Thoracic aorta (tissue), 2 donors: ENCODE data around the gene KCNA1. TPM values are rescaled to one million over a fixed set of nuclear protein-coding genes. Genes with fewer than 3 reads are reported as not detected.

Experiments
- ATAC-seq: fragments of 150-250 bp; one replicate; pipeline ENCODE4 v1.8.0; 2017; ENCODE audit warnings: low read depth; ENCODE audit not compliant: insufficient number of reproducible peaks, low FRiP score
- DNase-seq: peaks from one replicate; pipeline ENCODE4 v3.0.0-alpha.2; 2020; ENCODE audit warnings: low spot score
- H3K27ac ChIP-seq, 2 donors: fragments of 200-600 bp; sonication (generic); 1 replicate in 1 of 2; 2 replicates in 1 of 2; pipeline ENCODE4 v1.5.1; 2016; ENCODE audit warnings: mild to moderate bottlenecking in 2 of 2, moderate library complexity in 2 of 2
- H3K27me3 ChIP-seq: fragments of 200-600 bp; sonication (generic); replicated peaks from 2 replicates; pipeline ENCODE4 v1.6.0; 2016; ENCODE audit warnings: mild to moderate bottlenecking; ENCODE audit not compliant: insufficient read depth
- H3K36me3 ChIP-seq: fragments of 200-600 bp; sonication (generic); one replicate; pipeline ENCODE4 v1.5.1; 2016
- H3K4me1 ChIP-seq, 2 donors: fragments of 200-600 bp; sonication (generic); 1 replicate in 1 of 2; 2 replicates in 1 of 2; pipeline versions ENCODE4 v1.5.1 to v1.6.0; 2016; ENCODE audit warnings: low read depth in 2 of 2, mild to moderate bottlenecking in 1 of 2; ENCODE audit not compliant: control insufficient read depth in 1 of 2
- H3K4me3 ChIP-seq: fragments of 200-600 bp; sonication (generic); 2 replicates; pipeline ENCODE4 v1.5.1; 2016; ENCODE audit warnings: mild to moderate bottlenecking
- H3K9me3 ChIP-seq: fragments of 200-600 bp; sonication (generic); 2 replicates; pipeline ENCODE4 v1.5.1; 2016
- total RNA-seq, 2 donors: library from RNA; depleted of rRNA; stranded (reverse); fragments of >200 nt; gene quantifications; one replicate each; pipeline versions ENCODE4 v1.1.0 to v1.2.3, GENCODE V29; 2016
- TF ChIP-seq, protein P1 (sequence below): fragments of 200-600 bp; sonication (generic); IDR thresholded peaks from one replicate; pipeline ENCODE4 v1.5.1; 2019; ENCODE audit warnings: antibody characterized with exemption

Gene KCNA1
- total RNA-seq, 2 donors from 2014 or later, result 0.85 TPM; not detected in 1

DNA sequence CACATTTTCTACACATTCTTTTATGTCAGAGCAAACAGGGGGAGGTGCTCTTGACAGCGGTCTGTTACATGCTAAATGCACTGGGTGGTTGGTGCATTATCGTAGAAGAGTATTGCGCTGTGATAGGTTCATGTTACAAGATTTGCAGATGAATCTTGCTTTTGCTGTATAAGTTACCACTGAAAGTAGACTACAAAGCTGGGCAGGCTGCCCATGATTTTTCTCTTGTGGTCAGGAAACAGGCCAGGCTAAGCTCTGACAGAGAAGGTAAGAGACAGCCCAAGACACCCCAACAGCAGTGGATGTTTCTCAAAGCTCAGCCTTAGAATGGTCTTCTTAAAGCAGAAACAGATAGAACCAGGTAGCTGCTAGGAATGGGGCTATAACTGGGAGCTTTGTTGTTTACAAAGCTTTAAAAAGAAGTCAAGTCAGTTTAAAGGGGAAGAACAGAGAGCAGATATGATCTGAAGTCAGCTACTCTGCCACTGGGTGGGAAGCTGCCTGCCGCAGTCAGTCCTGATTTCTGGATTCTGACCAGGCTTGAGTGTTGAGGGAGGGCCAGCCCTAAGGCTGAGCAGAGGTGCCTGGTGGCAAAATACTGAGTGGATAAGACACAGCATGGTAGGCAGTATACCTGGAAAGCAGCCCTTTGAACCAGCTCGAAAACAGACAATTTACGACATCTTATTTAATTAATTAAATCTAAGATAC, 9.4 kb downstream of the KCNA1 start:
- Histone ChIP-seq H3K27me3 (no peaks in the 10 kb centered on the region), H3K4me3 (no peak overlapping the region), H3K36me3 (no peaks in the 10 kb centered on the region), H3K9me3 (no peaks in the 10 kb centered on the region), H3K27ac (no peak overlapping the region), H3K4me1 (no peaks in the 10 kb centered on the region)
- DNase-seq, result no peak
- no peak for ATAC-seq
- TF ChIP-seq, protein P1, sequence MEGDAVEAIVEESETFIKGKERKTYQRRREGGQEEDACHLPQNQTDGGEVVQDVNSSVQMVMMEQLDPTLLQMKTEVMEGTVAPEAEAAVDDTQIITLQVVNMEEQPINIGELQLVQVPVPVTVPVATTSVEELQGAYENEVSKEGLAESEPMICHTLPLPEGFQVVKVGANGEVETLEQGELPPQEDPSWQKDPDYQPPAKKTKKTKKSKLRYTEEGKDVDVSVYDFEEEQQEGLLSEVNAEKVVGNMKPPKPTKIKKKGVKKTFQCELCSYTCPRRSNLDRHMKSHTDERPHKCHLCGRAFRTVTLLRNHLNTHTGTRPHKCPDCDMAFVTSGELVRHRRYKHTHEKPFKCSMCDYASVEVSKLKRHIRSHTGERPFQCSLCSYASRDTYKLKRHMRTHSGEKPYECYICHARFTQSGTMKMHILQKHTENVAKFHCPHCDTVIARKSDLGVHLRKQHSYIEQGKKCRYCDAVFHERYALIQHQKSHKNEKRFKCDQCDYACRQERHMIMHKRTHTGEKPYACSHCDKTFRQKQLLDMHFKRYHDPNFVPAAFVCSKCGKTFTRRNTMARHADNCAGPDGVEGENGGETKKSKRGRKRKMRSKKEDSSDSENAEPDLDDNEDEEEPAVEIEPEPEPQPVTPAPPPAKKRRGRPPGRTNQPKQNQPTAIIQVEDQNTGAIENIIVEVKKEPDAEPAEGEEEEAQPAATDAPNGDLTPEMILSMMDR, result no peak

DNA sequence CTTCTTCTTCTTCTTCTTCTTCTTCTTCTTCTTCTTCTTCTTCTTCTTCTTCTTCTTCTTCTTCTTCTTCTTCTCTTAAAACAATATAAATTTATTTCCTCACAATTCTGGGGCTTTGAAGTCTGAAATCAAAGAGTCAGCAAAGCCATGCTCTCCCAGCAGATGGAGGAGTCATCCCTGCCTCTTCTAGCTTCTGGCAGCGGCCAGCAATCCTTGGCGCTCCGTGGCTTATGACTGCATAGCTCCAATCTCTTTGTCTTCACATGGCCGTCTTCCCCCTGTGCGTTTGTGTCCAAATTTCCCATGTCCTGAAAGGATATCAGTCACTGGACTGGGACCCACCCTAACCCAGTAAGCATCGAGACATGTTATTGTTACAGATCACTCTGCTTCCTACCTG, 22.9 kb downstream of the KCNA1 start:
- Histone ChIP-seq H3K4me1 (no peaks in the 10 kb centered on the region), H3K4me3 (no peak overlapping the region), H3K27me3 (no peaks in the 10 kb centered on the region), H3K36me3 (no peaks in the 10 kb centered on the region), H3K9me3 (no peaks in the 10 kb centered on the region), H3K27ac (no peak overlapping the region)
- TF ChIP-seq, protein P1, result no peak
- DNase-seq (no peak), ATAC-seq (no peak)

DNA sequence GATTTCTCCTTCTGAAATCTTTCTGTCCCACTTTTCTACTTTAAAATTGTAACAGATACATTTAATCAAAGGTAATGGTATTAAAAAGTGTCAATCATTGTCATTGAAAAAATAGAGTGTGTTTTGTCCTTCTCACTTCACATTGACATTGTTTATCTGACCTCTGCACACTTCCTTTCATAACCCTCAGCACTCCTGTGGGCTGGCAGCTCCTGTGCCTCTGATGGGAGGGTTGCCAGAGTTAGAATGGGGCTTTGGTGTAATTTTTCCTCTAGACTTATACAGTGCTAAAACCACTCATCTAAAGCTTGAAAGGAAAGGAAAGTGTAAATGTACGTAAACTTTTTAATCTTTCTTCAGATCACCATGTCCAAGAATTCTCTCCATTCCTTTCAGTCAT, 23.7 kb downstream of the KCNA1 start:
- Histone ChIP-seq H3K36me3 (no peaks in the 10 kb centered on the region), H3K27me3 (no peaks in the 10 kb centered on the region), H3K9me3 (no peaks in the 10 kb centered on the region), H3K27ac (no peak overlapping the region), H3K4me1 (no peaks in the 10 kb centered on the region), H3K4me3 (no peak overlapping the region)
- no peak for DNase-seq
- TF ChIP-seq, protein P1, result no peak
- ATAC-seq, result no peak

DNA sequence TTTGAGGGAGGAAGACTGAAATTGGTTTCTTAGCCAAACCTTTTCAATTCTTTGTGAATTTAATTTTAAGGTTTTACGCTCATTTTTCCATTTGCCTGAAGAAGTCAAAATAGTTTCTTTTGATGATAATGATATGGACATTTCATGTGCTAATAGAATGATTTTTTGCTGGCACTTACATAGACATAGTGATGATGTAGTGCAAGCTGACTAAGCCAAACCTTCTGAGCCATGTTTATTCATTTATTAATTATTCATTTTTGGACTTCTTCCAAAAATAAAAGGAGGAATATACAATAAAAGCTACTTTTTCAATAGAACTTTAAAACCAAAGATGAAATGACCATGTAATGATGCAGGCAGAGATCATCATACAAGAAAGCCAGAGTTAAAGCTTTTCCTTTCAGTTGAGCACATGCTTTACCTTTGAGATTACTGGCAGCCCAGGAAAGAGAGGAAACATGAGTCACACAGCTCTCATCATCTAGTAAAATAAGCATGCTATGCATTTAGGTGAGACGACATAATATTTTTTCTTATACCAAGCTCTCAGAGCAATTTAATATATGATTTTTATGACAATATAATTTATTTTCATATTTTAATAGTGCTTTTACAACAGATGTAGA, 24.8 kb downstream of the KCNA1 start:
- Histone ChIP-seq H3K9me3 (no peaks in the 10 kb centered on the region), H3K36me3 (no peaks in the 10 kb centered on the region), H3K27me3 (no peaks in the 10 kb centered on the region), H3K27ac (no peak overlapping the region), H3K4me3 (no peak overlapping the region), H3K4me1 (no peaks in the 10 kb centered on the region)
- TF ChIP-seq, protein P1, result no peak
- ATAC-seq, result no peak
- no peak for DNase-seq

DNA sequence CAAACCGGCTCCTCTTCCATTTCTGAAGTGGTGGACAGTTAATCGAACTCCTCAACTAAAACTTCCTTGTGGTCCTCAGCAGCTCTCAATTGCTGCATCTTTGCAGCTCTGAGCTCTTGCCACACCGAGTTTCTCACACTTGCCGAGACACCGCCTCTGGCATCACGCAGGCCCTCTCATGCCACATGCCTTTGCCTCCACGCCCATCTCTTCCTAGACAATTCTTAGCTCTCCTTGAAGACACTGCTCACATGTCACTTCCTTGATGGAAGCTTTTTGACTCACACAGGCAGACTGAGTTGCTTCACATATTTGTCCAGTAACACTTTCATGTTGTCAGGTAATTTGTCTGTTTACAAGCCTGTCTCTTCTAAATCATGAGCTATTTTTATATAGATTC, 29.2 kb downstream of the KCNA1 start:
- TF ChIP-seq, protein P1, result no peak
- Histone ChIP-seq H3K9me3 (no peaks in the 10 kb centered on the region), H3K27ac (no peak overlapping the region), H3K4me3 (no peak overlapping the region), H3K4me1 (no peaks in the 10 kb centered on the region), H3K36me3 (no peaks in the 10 kb centered on the region), H3K27me3 (no peaks in the 10 kb centered on the region)
- ATAC-seq (no peak), DNase-seq (no peak)
